Adipocyte (in vitro differentiated cells): ENCODE data around the gene CST4.

Experiments
- DNase-seq: peaks from one replicate; pipeline ENCODE4 v3.0.0-alpha.2; 2015; ENCODE audit warnings: low read depth
- H3K27me3 ChIP-seq: replicated peaks from 2 replicates; pipeline ENCODE4 v1.7.0; 2013; ENCODE audit warnings: mild to moderate bottlenecking, low read length, moderate library complexity; ENCODE audit not compliant: control insufficient read depth, insufficient read depth
- H3K36me3 ChIP-seq: 2 replicates; pipeline ENCODE4 v1.7.0; 2013; ENCODE audit warnings: low read length, mild to moderate bottlenecking, moderate library complexity; ENCODE audit not compliant: control insufficient read depth, insufficient read depth, severe bottlenecking
- H3K4me1 ChIP-seq: 2 replicates; pipeline ENCODE4 v1.7.0; 2013; ENCODE audit warnings: mild to moderate bottlenecking, low read length, moderate library complexity; ENCODE audit not compliant: control insufficient read depth, insufficient read depth
- H3K4me3 ChIP-seq: 2 replicates; pipeline ENCODE4 v1.7.0; 2013; ENCODE audit warnings: mild to moderate bottlenecking, low read length, moderate library complexity
- H3K9ac ChIP-seq: 2 replicates; pipeline ENCODE4 v1.7.0; 2013; ENCODE audit warnings: mild to moderate bottlenecking, low read length, moderate library complexity
- H3K9me3 ChIP-seq: 2 replicates; pipeline ENCODE4 v1.7.0; 2013; ENCODE audit warnings: mild to moderate bottlenecking, low read length, moderate library complexity; ENCODE audit not compliant: control insufficient read depth

CST4 gene

DNA sequence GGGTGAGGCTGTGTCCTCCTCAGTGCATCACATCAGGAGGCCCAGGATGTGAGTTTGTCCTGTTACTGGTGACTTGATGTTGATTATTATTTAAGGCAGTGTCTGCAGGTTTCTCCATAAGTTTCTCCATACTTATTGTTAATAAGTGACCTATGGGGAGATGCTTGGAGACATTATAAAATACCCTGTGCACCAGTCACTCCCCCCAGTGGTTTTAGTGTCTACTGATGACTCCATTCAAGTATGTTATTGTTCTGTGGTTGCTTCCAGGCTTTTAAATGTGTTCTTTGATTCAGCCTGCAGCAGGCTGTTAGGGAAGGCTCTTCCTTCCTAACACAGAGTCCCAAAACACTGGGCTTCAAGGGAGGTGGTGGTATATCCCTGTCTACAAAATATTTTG is 36.5 kb downstream of the CST4 start:
- DNase-seq, result no peak
- Histone ChIP-seq H3K9me3 (no peaks in the 10 kb centered on the region), H3K27me3 (no peaks in the 10 kb centered on the region), H3K9ac (no peak overlapping the region), H3K4me1 (peaks cover 19% of the 10 kb centered on the region), H3K36me3 (no peaks in the 10 kb centered on the region), H3K4me3 (no peak overlapping the region)

- peaks cover 15% of the 10 kb centered on the region for H3K4me1 ChIP-seq
- H3K27me3 ChIP-seq, result no peaks in the 10 kb centered on the region
- no peak overlapping the region for H3K4me3 ChIP-seq
- no peaks in the 10 kb centered on the region for H3K9me3 ChIP-seq
- H3K9ac ChIP-seq, result no peak overlapping the region
- no peaks in the 10 kb centered on the region for H3K36me3 ChIP-seq
- no peak for DNase-seq
These were observed 37.7 kb downstream of the CST4 start for GRCh38 chr20:23651117-23651516.

DNA sequence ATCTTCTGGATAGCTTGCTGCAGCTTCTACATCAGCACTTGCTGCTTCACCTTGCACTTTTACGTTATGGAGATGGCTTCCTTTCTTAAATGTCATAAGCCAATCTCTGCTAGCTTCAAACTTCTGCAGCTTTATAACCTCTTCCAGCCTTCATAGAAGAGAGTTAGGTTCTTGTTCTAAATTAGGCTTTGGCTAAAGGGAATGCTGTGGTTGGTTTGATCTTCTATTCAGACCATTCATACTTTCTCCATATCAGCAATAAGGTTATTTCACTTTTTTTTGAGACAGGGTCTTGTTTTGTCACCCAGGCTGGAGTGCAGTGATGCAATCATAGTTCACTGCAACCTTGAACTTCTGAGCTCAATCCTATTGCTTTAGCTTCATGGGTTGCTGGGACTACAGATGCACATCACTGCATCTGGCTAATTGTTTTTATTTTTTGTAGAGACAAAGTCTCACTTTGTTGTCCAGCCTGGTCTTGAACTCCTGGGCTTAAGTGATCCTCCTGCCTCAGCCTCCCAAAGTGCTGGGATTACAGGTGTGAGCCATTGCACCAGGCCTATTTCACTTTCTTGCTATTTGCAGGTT is 38.9 kb downstream of the CST4 start:
- no peaks in the 10 kb centered on the region for H3K36me3 ChIP-seq
- peaks cover 3% of the 10 kb centered on the region for H3K4me1 ChIP-seq
- no peak for DNase-seq
- no peaks in the 10 kb centered on the region for H3K9me3 ChIP-seq
- no peaks in the 10 kb centered on the region for H3K27me3 ChIP-seq
- H3K4me3 ChIP-seq, result no peak overlapping the region
- H3K9ac ChIP-seq, result no peak overlapping the region

DNA sequence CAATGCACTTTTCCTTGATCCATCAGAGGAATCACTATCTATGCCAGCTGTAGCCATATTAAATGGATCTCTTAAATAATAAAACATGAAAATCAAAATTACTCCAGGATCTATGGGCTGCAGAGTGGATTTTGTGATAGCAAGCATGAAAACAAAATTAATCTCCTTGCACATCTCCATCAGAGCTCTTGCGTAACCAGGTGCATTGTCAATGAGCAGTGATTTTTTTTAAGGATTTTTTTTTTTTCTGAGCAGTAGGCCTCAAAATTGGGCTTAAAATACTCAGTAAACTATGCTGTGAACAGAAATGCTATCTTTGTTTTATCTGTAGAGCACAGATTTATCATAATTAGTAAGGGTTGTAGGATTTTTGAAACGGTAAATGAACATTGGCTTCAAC is 39.6 kb downstream of the CST4 start:
- Histone ChIP-seq H3K36me3 (no peaks in the 10 kb centered on the region), H3K4me3 (no peak overlapping the region)
- no peak for DNase-seq

DNA sequence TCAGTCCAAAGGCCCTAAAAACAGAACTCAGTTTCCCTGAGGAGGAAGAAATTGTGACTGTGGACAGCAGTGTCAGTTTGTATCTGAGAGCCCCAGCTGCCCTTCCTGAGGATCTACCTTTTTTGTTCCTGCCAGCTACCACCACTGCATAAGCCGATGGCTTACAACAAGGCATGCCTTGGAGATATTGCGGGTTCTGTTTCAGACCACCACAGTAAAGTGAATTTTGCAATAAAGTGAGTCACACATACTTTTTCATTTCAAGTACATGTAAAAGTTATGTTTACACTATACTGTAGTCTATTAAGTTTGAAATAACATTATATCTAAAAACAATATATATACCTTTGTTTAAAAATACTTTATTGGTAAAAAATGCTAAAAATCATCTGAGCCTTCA is 41.5 kb downstream of the CST4 start:
- Histone ChIP-seq H3K4me3 (no peak overlapping the region), H3K9ac (no peak overlapping the region), H3K27me3 (no peaks in the 10 kb centered on the region), H3K4me1 (peaks cover 6% of the 10 kb centered on the region), H3K9me3 (no peaks in the 10 kb centered on the region), H3K36me3 (no peaks in the 10 kb centered on the region)
- peak; percentile 61 for DNase-seq

More for the DNA sequence above, 39.6 kb downstream of the CST4 start:
- no peaks in the 10 kb centered on the region for H3K9me3 ChIP-seq
- H3K27me3 ChIP-seq, result no peaks in the 10 kb centered on the region
- no peaks in the 10 kb centered on the region for H3K4me1 ChIP-seq
- H3K9ac ChIP-seq, result no peak overlapping the region

DNA sequence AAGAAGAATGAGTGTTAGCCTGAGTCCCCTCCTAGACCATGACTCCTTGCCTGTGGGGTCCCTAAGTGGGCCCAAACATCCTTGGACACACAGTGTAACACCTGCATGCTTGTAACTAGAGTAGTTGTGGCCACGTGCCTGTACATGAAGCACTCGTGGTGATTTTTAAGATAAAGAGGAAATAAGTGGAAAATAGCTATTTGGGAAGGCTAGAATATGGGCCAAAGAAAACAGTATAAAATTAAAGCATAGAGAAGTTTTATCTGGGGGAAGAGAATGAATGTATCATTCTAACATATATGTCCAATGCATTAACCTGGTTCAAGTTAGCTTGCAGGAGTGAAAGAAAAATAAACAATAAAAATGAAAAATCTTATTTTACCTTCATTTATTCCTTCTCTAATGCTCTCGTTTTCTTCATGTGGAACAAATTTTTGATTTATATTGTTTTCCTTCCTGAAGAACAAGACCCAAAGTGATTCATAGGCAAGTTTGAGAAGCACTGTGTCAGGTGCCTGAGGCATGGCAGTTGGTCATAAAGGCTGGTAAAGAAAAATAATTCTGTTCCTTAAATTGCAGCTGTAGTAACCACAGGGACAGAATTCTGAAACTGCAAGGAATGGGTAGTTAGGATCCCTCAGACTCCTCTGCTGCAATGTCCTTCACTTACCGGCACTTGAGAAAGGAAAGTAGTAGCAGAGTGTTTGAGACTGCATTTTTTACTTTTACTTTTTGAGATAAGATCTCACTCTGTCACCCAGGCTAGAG is 42.5 kb downstream of the CST4 start:
- Histone ChIP-seq H3K9me3 (no peaks in the 10 kb centered on the region), H3K27me3 (no peaks in the 10 kb centered on the region), H3K9ac (no peak overlapping the region), H3K4me1 (peaks cover 16% of the 10 kb centered on the region), H3K36me3 (no peaks in the 10 kb centered on the region), H3K4me3 (no peak overlapping the region)
- DNase-seq, result no peak

GRCh38 chr20:23645575-23645974 is 43.3 kb downstream of the CST4 start:
- Histone ChIP-seq H3K36me3 (no peaks in the 10 kb centered on the region), H3K27me3 (no peaks in the 10 kb centered on the region), H3K9ac (no peak overlapping the region), H3K9me3 (no peaks in the 10 kb centered on the region), H3K4me1 (peaks cover 17% of the 10 kb centered on the region), H3K4me3 (no peak overlapping the region)
- no peak for DNase-seq

DNA sequence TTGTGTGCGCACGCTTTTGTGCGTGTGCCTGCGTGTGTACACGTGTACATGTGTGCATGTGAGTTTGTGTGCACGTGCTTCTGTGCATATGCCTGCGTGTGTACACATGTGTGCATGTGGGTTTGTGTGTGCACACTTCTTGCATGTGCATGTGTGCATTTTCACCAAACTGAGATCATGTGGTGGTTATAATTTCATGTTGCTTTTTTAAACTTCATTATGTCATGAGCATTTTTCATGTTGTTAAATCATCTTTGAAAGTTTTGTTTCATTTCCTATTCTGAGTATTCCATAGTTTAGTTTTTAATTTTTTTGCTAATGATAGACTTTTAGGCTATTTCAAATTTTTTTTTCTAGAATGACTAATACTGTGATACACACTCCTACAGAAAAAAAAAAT is 44.7 kb downstream of the CST4 start:
- Histone ChIP-seq H3K27me3 (no peaks in the 10 kb centered on the region), H3K36me3 (no peaks in the 10 kb centered on the region), H3K4me3 (no peak overlapping the region), H3K9me3 (no peaks in the 10 kb centered on the region), H3K4me1 (peaks cover 17% of the 10 kb centered on the region), H3K9ac (no peak overlapping the region)
- no peak for DNase-seq

GRCh38 chr20:23643659-23644058 is 45.2 kb downstream of the CST4 start:
- Histone ChIP-seq H3K9ac (no peak overlapping the region), H3K36me3 (no peaks in the 10 kb centered on the region), H3K4me1 (peaks cover 17% of the 10 kb centered on the region), H3K9me3 (no peaks in the 10 kb centered on the region), H3K27me3 (no peaks in the 10 kb centered on the region), H3K4me3 (no peak overlapping the region)
- no peak for DNase-seq

GRCh38 chr20:23641936-23642751 is 46.7 kb downstream of the CST4 start:
- H3K4me1 ChIP-seq, result peaks cover 17% of the 10 kb centered on the region
- no peaks in the 10 kb centered on the region for H3K9me3 ChIP-seq
- no peak overlapping the region for H3K4me3 ChIP-seq
- H3K36me3 ChIP-seq, result no peaks in the 10 kb centered on the region
- H3K9ac ChIP-seq, result no peak overlapping the region
- peak; percentile 85 for DNase-seq
- H3K27me3 ChIP-seq, result no peaks in the 10 kb centered on the region
